Kidney (tissue), 14 donors: ENCODE results near the gene ZNF224. TPM values are rescaled to one million over a fixed set of nuclear protein-coding genes. Genes with fewer than 3 reads are reported as not detected.

ENCODE experiments used
- DNase-seq, 5 donors: peaks; one replicate each; pipeline ENCODE4 v3.0.0-alpha.2; 2013 to 2020
- FAIRE-seq: peaks from 2 replicates; lab custom pipeline; 2012; peaks lifted over from hg19 to GRCh38; lab: Jason Lieb, UNC
- H3K27ac ChIP-seq, 2 donors: one replicate each; pipeline ENCODE4 v1.7.0; 2013; ENCODE audit warnings: low read depth in 2 of 2, low read length in 2 of 2, inconsistent platforms in 1 of 2
- H3K27me3 ChIP-seq: one replicate; pipeline ENCODE4 v1.7.1; 2013; ENCODE audit warnings: low read length, inconsistent platforms; ENCODE audit not compliant: control insufficient read depth, insufficient read depth
- H3K36me3 ChIP-seq, 3 donors: one replicate each; pipeline versions ENCODE4 v1.7.0 to v1.7.1; 2013; ENCODE audit warnings: low read length in 3 of 3, control low read depth in 1 of 3, inconsistent platforms in 1 of 3; ENCODE audit not compliant: insufficient read depth in 3 of 3, control insufficient read depth in 2 of 3
- H3K4me1 ChIP-seq, 3 donors: one replicate each; pipeline versions ENCODE4 v1.7.0 to v1.7.1; 2013; ENCODE audit warnings: low read length in 3 of 3, inconsistent platforms in 1 of 3, low read depth in 1 of 3; ENCODE audit not compliant: control insufficient read depth in 2 of 3, insufficient read depth in 2 of 3
- H3K4me3 ChIP-seq, 3 donors: one replicate each; pipeline versions ENCODE4 v1.7.0 to v1.8.1; 2013; ENCODE audit warnings: low read length in 3 of 3, control low read depth in 1 of 3, inconsistent platforms in 1 of 3
- H3K9ac ChIP-seq, 3 donors: one replicate each; pipeline versions ENCODE4 v1.7.0 to v1.7.1; 2013; ENCODE audit warnings: low read length in 3 of 3, control low read depth in 1 of 3, inconsistent platforms in 1 of 3
- H3K9me3 ChIP-seq, 3 donors: one replicate each; pipeline versions ENCODE4 v1.7.0 to v1.7.1; 2013; ENCODE audit warnings: low read length in 3 of 3, control low read depth in 1 of 3, inconsistent platforms in 1 of 3; ENCODE audit not compliant: control insufficient read depth in 2 of 3, insufficient read depth in 1 of 3
- intact Hi-C: fragments of 100-400 bp; cut with DNase I; formaldehyde crosslinking; loops from one replicate; pipeline ENCODE4 v1.11.1; 2022
- polyA plus RNA-seq: library from polyadenylated mRNA; stranded (reverse); fragments of 350-450 nt; fragmentation: Illumina TruSeq; extraction: RNeasy Lipid Tissue Mini Kit (QIAGEN cat#74804); gene quantifications from one replicate; pipeline ENCODE4 v1.2.3, GENCODE V29; 2014; ENCODE audit warnings: low read depth, low replicate concordance; ENCODE audit not compliant: insufficient read depth
- total RNA-seq: library from RNA; stranded (reverse); fragmentation: NEBNext Ultra II Directional; extraction: Animal tissue kit (Norgen Biotek cat#: 25700); gene quantifications from one replicate; pipeline ENCODE4 v1.2.1, GENCODE V29; 2021
- TF ChIP-seq, protein P1 (sequence below): IDR thresholded peaks from 3 replicates; pipeline ENCODE4 v1.5.1; 2012; ENCODE audit warnings: mild to moderate bottlenecking, moderate library complexity, borderline replicate concordance; ENCODE audit not compliant: insufficient read depth; ENCODE audit errors: extremely low read depth
- donor health status: control.
- donor health status: control.
- donor health status: control.
- donor health status: control.
- donor health status: control.
- donor health status: DM: yes; HTN: yes; CAD: no.
- donor health status: Normal renal cell carcinoma (clear cell type).

ZNF224 gene
- total and polyA plus RNA-seq, 2 donors from 2014 or later, result 7.8 to 34.0 TPM

DNA sequence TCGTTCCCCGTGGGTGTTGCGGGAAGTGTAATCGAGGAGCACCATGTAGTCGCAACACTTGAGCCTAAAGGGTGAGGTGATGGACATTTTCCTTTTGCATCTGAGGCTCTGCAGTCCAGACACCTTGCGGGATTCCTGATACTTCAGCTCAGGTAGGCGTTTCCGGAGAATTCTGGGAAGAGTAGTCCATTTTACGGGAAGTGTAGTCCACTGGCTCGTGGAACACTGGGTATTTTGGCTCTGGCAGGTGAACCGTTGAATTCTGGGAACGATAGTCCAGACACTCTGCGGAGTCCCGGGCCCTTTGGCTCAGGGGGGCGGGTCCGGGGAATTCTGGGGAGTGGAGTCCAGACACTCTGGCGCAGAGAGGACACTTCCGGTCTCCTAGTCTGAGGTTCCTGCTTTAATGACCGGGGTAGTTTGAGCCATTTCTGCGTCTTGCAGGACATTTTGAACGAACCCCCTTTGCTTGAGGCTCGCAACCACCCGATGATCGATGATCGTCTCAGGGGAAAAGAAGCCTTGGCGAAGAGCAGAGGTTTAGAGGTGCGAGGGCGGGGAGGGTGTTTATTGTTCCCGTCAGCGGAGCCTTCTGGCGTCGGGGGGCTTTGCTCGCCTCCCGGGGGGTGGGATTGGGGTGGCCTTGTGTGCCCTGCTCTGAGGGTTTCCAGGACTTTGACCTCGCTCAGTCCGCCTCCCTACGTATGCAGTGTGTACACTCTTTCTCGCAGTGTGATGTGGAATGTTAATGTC lies 42.3 kb upstream of the ZNF224 start, which contains the start of gene ZNF223:
ZNF223 (plus strand) TSS at position 387 of the 753 bp plus-strand sequence. CDS start 3,141 bp downstream, outside the sequence.
- Histone ChIP-seq H3K4me3 (peak within 1 kb of the TSS; percentile 97 to 99 (median 99)), H3K9me3 (peaks cover 0 to 6% (median 0%) of the 10 kb centered on the region in 3 donors), H3K4me1 (peaks cover 0 to 11% (median 7%) of the 10 kb centered on the region in 3 donors), H3K27me3 (no peaks in the 10 kb centered on the region), H3K36me3 (peaks cover 0 to 3% (median 2%) of the 10 kb centered on the region in 3 donors), H3K27ac (peak within 1 kb of the TSS; percentile 59 to 64), H3K9ac (peak within 1 kb of the TSS; percentile 89 to 97 (median 90))
- intact Hi-C loops, result no loop called here
- FAIRE-seq (peak; percentile 85), DNase-seq (peak; percentile 96 to 99 (median 97))
- TF ChIP-seq, protein P1, sequence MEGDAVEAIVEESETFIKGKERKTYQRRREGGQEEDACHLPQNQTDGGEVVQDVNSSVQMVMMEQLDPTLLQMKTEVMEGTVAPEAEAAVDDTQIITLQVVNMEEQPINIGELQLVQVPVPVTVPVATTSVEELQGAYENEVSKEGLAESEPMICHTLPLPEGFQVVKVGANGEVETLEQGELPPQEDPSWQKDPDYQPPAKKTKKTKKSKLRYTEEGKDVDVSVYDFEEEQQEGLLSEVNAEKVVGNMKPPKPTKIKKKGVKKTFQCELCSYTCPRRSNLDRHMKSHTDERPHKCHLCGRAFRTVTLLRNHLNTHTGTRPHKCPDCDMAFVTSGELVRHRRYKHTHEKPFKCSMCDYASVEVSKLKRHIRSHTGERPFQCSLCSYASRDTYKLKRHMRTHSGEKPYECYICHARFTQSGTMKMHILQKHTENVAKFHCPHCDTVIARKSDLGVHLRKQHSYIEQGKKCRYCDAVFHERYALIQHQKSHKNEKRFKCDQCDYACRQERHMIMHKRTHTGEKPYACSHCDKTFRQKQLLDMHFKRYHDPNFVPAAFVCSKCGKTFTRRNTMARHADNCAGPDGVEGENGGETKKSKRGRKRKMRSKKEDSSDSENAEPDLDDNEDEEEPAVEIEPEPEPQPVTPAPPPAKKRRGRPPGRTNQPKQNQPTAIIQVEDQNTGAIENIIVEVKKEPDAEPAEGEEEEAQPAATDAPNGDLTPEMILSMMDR, result no peak

DNA sequence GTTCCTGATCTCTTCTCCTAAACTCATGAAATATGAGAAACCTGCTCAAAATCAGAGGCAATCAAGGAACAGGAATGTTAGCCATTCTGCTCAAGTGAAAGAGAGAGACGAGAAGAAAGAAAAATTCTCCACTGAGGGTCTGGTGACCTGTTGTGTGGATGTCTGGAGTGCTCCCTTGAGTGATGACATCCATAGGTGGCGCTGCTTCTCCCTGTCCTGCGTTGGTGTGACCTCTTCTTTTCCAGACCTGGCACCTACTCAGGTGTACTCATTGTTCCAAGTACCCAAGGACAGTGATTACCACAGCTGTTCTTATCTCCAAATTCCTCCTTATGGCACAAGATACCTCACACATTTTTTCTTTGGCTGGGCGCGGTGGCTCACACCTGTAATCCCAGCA lies 38.3 kb upstream of the ZNF224 start:
- no peak for DNase-seq
- Histone ChIP-seq H3K9me3 (peaks cover 0 to 6% (median 0%) of the 10 kb centered on the region in 3 donors), H3K9ac (no peak overlapping the region), H3K36me3 (peaks cover 10 to 22% (median 21%) of the 10 kb centered on the region in 3 donors), H3K4me1 (peaks cover 0 to 9% (median 7%) of the 10 kb centered on the region in 3 donors), H3K27ac (no peak overlapping the region), H3K4me3 (no peak overlapping the region), H3K27me3 (no peaks in the 10 kb centered on the region)
- intact Hi-C loops, result no loop called here
- FAIRE-seq, result no peak
- TF ChIP-seq, protein P1, result no peak

DNA sequence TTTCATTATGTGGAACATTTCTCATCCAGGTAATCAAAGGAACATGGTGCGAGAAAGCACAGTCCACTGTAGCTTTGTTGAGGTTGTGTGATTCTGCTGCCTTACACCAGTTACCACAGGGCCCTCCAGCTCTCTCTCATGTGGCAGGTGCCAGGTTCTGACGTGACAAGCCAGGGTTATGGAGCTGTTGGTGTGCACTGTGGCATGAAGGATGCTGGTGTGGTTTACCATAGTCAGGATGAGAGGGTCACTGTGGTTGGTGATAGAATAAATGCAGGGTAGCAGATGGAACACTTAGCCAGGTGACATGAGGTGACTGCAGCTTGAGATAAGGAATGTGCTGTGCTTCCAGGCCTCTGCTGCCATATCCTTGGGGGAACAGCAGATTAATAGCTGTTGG lies 34.9 kb upstream of the ZNF224 start:
- Histone ChIP-seq H3K9me3 (peaks cover 0 to 16% (median 0%) of the 10 kb centered on the region in 3 donors), H3K36me3 (peaks cover 12 to 52% (median 38%) of the 10 kb centered on the region in 3 donors), H3K4me1 (no peaks in the 10 kb centered on the region), H3K9ac (no peak overlapping the region), H3K4me3 (no peak overlapping the region), H3K27me3 (no peaks in the 10 kb centered on the region), H3K27ac (no peak overlapping the region)
- DNase-seq, result no peak
- intact Hi-C loops, result no loop called here
- TF ChIP-seq, protein P1, result no peak
- FAIRE-seq, result no peak
